Activated T-cell treated with anti-CD3 and anti-CD28 coated beads, Interleukin-2, amount 50 U/mL, for 24 hours (primary cell): ENCODE data around the gene ZNF365.
"Not testable (repeated sequence)": the region's sequence is repeated elsewhere in the genome, so short reads cannot be mapped to it uniquely, and the experiment has no call there.

Experiments
- DNase-seq: peaks from one replicate; pipeline ENCODE4 v3.0.0-alpha.2; 2020
- H3K27ac Mint-ChIP-seq: 2 replicates; pipeline ENCODE4 v1.8.0; 2020; ENCODE audit warnings: mild to moderate bottlenecking, mixed read lengths
- H3K27me3 Mint-ChIP-seq: 2 replicates; pipeline ENCODE4 v1.8.0; 2020; ENCODE audit warnings: mixed read lengths
- H3K36me3 Mint-ChIP-seq: 2 replicates; pipeline ENCODE4 v1.8.0; 2020; ENCODE audit warnings: low read depth, mixed read lengths
- H3K4me1 Mint-ChIP-seq: 2 replicates; pipeline ENCODE4 v1.8.0; 2020; ENCODE audit warnings: low read depth, mixed read lengths
- H3K4me3 Mint-ChIP-seq: 2 replicates; pipeline ENCODE4 v1.8.0; 2020; ENCODE audit warnings: mild to moderate bottlenecking, moderate library complexity, mixed read lengths
- H3K9me3 Mint-ChIP-seq: 2 replicates; pipeline ENCODE4 v1.8.0; 2020; ENCODE audit warnings: mixed read lengths

The ZNF365 gene

DNA sequence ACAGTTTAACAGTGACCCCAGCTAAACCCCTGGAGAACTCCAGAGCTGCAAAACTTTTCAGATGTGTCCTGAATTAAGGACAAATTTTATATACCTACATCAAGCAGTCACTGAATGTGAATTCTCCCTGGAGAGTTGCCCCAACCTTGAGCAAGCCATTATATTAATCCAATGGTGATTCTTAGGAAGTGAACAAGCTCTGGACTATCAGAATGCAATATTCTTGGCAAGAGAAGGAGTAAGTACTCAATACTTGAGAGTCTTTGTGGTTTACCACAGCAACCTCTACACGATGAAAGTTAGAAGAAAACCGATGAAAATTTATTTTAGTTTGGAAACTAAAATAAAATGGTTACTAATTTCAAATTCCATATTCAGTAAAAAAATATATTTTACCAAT is 19.3 kb upstream of the ZNF365 start:
- H3K27ac Mint-ChIP-seq, result no peak overlapping the region
- peaks cover 5% of the 10 kb centered on the region for H3K27me3 Mint-ChIP-seq
- no peak for DNase-seq
- H3K4me3 Mint-ChIP-seq, result no peak overlapping the region
- peaks cover 6% of the 10 kb centered on the region for H3K36me3 Mint-ChIP-seq
- H3K4me1 Mint-ChIP-seq, result peaks cover 39% of the 10 kb centered on the region
- peaks cover 45% of the 10 kb centered on the region for H3K9me3 Mint-ChIP-seq

DNA sequence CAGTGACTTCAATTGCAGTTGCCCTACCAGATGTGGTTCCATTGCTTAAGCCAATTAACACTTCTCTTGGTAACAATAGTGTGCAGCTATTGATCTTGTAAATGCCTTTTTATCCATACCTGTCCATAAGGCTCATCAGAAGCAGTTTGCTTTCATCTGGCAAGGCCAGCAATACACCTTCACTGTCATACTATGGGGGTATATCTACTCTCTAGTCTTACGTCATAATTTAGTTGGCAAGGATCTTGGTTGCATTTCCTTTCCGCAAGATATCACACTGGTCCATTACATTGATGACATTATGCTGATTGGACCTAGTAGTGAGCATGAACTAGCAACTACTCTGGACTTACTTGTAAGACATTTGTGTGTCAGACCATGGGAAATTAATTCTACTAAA is 17.7 kb upstream of the ZNF365 start:
- Mint-ChIP-seq H3K4me3 (no peak overlapping the region), H3K36me3 (peaks cover 4% of the 10 kb centered on the region), H3K27ac (no peak overlapping the region), H3K9me3 (peaks cover 33% of the 10 kb centered on the region), H3K4me1 (peaks cover 37% of the 10 kb centered on the region), H3K27me3 (no peaks in the 10 kb centered on the region)
- no peak for DNase-seq

DNA sequence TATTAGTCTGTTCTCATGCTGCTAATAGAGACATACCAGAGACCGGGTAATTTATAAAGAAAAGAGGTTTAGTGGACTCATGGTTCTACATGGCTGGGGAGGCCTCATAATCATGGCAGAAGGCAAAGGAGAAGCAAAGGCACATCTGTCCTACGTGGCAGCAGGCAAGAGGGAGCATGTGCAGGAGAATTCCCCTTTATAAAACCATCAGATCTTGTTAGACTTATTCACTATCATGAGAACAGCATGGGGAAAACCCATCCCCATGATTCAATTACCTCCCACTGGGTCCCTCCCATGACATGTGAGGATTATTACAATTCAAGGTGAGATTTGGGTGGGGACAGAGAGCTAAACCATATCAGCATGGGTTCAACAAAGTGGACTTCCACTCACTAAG is 16.0 kb upstream of the ZNF365 start:
- peaks cover 22% of the 10 kb centered on the region for H3K4me1 Mint-ChIP-seq
- not testable (repeated sequence) for H3K27me3 Mint-ChIP-seq, H3K36me3 Mint-ChIP-seq, H3K4me3 Mint-ChIP-seq, DNase-seq, H3K27ac Mint-ChIP-seq
- peaks cover 24% of the 10 kb centered on the region for H3K9me3 Mint-ChIP-seq

DNA sequence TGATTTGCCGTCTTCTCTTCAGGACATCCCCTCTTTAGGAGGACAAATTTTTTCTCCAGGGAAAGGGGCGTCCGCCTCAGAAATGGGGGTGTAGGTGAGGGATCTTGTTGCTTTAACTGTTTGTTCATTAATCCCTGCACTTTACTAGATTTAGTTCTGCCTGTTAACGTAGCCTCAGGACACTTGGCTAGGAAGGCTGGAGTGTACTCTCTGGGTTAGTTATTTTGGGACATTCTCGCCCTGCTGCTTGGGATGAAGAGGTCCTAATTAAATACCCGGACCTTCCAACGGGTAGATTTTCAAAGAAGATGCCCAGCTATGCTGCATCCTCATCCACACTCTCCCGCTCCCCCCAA is 552 bp upstream of the ZNF365 start:
- Mint-ChIP-seq H3K27me3 (peaks cover 41% of the 10 kb centered on the region), H3K4me1 (peaks cover 11% of the 10 kb centered on the region), H3K4me3 (peak overlapping the region; percentile 73), H3K9me3 (no peaks in the 10 kb centered on the region), H3K27ac (peak overlapping the region; percentile 7), H3K36me3 (no peaks in the 10 kb centered on the region)
- no peak for DNase-seq

DNA sequence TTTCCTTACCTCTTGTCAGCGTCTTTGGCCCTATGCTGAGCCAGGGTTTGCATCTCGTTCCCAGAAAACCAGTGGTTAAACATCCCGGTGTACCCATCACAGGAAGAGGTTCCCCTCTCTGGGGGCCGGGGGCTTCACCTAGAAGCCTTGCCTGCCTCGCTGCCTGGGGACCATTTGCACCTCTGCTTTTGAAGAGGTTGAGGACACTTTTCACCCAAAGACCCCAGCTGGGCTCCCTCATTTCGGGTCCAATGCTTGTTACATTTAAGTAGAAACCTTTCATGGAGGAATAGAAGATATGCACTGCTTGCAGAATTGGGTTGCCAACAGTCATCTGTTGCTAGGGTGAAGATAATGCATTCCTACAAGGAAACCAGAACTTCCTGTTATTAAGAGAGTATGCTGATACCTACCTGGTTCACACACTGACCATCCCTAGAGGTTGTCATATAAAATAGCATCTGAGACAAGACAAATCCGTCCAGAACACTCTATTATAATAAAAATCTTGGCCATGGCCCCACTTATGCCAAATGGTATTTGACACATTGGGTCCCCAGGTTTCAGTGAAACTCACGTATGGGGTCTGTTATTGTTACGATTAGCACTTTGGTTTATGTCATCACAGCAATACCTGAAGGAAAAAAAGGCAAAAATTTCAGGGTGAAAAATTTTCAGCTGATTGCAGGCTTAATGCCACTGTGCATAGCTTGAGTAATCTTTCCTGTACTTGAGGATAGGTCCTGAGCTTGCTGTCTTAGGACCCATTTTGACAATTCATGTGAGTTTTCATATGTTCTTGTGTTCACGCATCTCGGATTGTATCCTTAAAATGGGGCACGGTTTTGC is 917 bp downstream of the ZNF365 start:
- Mint-ChIP-seq H3K27me3 (peaks cover 41% of the 10 kb centered on the region), H3K4me1 (peaks cover 15% of the 10 kb centered on the region), H3K4me3 (peak overlapping the region; percentile 72), H3K36me3 (no peaks in the 10 kb centered on the region), H3K9me3 (no peaks in the 10 kb centered on the region), H3K27ac (peak overlapping the region; percentile 33)
- no peak for DNase-seq

DNA sequence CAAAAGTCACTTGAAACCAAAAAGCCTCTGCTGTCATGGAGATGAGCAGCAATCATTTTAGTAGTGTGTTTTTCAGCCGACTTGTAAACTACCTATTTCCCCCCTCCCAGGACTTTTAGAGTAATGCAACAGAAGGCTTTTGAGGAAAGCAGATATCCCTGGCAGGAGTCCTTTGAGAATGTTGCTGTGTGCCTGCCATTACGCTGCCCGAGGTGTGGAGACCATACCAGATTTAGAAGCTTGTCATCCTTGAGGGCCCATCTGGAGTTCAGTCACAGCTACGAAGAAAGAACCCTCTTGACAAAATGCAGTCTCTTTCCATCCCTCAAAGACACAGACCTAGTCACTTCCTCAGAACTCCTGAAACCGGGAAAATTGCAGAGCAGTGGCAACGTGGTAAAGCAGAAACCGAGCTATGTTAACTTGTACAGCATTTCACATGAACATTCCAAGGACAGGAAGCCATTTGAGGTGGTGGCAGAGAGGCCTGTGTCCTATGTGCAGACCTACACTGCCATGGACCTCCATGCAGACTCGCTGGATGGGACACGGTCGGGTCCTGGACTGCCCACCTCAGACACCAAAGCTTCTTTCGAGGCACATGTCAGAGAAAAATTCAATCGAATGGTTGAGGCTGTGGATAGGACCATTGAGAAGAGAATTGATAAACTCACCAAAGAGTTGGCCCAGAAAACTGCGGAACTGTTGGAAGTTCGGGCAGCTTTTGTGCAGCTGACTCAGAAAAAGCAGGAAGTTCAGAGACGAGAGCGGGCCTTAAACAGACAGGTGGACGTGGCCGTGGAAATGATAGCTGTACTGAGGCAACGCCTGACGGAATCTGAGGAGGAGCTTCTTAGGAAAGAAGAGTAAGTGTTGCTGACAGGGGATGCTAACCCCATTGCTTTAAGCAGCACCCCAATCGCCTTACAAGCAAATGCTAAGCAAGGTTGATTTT is 2.2 kb downstream of the ZNF365 start:
- Mint-ChIP-seq H3K27me3 (peaks cover 41% of the 10 kb centered on the region), H3K4me1 (peaks cover 23% of the 10 kb centered on the region), H3K36me3 (no peaks in the 10 kb centered on the region), H3K4me3 (no peak overlapping the region), H3K27ac (no peak overlapping the region), H3K9me3 (no peaks in the 10 kb centered on the region)
- DNase-seq, result no peak

DNA sequence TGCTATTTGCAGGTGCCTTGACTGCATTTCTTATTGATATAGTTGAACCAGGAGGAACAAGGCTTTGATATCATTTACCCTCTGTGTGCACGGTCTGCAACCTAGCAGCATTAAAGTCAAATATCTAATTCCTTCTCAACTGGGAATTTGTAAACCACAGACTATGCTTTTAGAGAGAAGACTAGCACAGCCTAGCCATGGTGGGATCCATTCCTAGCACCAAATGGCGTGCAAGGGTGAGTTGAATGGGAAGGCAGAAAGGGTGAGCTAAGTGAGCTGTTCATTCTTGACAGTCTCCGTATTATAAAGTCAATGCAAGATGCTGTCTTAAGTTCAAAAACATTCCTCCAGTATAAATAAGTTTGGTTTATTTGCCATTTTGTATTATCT is 2.9 kb downstream of the ZNF365 start:
- no peaks in the 10 kb centered on the region for H3K9me3 Mint-ChIP-seq
- peaks cover 23% of the 10 kb centered on the region for H3K4me1 Mint-ChIP-seq
- peaks cover 43% of the 10 kb centered on the region for H3K27me3 Mint-ChIP-seq
- no peak overlapping the region for H3K27ac Mint-ChIP-seq
- H3K4me3 Mint-ChIP-seq, result no peak overlapping the region
- DNase-seq, result no peak
- no peaks in the 10 kb centered on the region for H3K36me3 Mint-ChIP-seq

DNA sequence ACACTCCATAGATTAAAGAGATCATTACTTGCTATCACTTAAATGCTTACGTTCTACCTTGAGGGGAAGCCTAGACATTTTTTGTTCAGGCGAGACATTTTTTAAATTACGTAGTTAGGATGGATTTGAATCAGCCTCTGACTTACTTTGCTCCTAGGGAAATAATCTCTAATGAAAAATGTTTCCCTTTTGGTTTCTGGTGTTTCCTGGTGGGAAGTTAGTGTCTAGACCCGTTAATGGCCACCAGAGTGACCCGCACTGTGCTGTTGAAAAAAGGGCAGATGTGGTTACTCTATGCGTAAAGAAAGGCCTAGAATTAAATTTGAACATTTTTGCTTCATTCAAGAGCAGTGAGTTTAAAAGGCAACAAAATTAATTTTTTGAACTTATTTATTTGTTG is 3.8 kb downstream of the ZNF365 start:
- no peak for DNase-seq
- H3K36me3 Mint-ChIP-seq, result no peaks in the 10 kb centered on the region
- H3K27ac Mint-ChIP-seq, result no peak overlapping the region
- no peak overlapping the region for H3K4me3 Mint-ChIP-seq
- peaks cover 24% of the 10 kb centered on the region for H3K4me1 Mint-ChIP-seq
- H3K27me3 Mint-ChIP-seq, result peaks cover 41% of the 10 kb centered on the region
- no peaks in the 10 kb centered on the region for H3K9me3 Mint-ChIP-seq

DNA sequence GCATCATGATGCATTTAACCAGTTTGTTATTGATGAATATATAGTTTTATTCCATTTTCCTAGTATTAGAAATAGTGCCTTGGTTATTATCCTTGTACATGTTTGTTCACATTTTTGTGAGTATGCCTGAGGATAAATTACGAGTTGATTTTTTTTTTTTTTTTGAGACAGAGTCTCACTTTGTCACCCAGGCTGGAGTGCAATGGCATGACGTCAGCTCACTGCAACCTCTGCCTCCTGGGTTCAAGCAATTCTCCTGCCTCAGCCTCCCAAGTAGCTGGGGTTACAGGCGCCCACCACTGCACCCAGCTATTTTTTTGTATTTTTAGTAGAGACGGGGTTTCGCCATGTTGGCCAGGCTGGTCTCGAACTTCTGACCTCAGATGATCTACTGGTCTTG is 4.7 kb downstream of the ZNF365 start:
- H3K4me3 Mint-ChIP-seq, DNase-seq, H3K36me3 Mint-ChIP-seq, H3K9me3 Mint-ChIP-seq, H3K27ac Mint-ChIP-seq: not testable (repeated sequence)
- peaks cover 33% of the 10 kb centered on the region for H3K27me3 Mint-ChIP-seq
- peaks cover 24% of the 10 kb centered on the region for H3K4me1 Mint-ChIP-seq

DNA sequence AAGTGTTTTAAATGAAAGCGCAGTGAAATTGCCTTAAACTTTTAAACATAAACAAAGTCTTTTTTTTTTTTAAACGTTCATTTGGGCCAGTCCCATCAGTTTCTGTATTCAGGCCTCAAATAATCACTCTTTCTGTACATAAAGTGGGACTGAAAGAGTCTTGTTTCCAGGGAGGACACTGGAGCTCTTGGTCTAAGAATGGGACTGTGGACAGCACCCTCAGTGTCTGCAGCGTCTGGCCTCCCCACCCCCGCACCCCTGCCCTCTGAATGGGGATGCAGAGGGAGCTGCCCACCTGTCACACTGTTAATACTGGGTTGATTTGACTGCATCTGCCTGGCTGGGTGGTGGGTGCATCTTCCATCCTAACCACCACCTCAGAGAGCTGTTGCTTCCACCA is 5.2 kb downstream of the ZNF365 start:
- Mint-ChIP-seq H3K27ac (no peak overlapping the region), H3K4me1 (peaks cover 27% of the 10 kb centered on the region), H3K9me3 (no peaks in the 10 kb centered on the region), H3K36me3 (no peaks in the 10 kb centered on the region), H3K27me3 (peaks cover 31% of the 10 kb centered on the region), H3K4me3 (no peak overlapping the region)
- DNase-seq, result no peak

DNA sequence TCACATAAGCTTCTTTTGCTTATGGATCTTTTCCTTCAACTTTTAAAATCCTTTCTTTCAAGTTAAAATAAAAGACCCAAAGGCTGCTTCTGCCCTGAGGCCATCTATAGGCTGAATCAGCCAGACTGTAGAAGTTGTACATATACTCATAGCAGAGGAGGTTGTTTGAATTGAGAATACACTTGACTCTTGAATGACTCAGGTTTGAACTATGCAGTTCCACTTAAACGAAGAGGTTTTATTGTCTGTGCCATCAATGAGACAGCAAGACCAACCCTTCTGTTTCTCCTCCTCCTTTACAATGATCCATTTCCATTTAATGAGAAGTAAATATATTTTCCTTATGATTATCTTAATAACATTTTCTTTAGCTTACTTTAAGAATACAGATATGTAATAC is 5.8 kb downstream of the ZNF365 start:
- DNase-seq, result no peak
- Mint-ChIP-seq H3K27ac (no peak overlapping the region), H3K4me3 (no peak overlapping the region), H3K27me3 (peaks cover 27% of the 10 kb centered on the region), H3K36me3 (no peaks in the 10 kb centered on the region), H3K9me3 (no peaks in the 10 kb centered on the region), H3K4me1 (peaks cover 29% of the 10 kb centered on the region)

DNA sequence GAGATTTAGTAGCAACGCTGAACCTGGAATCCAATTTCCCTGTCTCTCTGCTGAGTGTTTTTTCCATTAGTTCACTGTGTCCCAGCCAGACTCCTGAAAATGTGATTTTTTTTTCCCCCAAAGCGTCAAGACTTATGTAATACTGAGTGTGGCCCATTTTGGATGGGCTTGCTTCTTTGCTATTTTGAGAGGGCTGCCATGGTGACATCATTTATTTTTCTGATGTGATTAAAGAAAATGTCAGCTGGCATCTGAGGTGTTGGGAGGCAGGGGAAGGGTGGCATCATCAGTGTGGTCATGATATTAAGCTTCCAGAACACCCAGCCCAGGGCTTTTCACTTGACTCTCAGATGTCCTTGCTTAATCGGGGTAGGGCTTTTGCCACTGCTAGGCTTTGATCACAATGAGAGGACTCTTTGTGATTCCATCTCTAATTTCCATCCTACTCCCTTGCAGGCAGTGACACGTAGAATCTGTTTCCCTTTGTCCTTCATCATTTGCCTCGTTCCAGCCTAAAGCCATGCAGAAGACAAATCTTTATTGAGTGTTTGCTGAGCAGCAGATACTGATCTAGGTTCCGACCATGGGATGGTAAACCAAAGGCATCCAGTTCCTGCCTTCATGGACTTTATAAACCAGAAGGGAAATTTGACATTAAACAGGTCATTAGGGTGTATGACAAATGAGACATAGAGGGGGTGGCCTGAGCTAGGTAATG is 7.4 kb downstream of the ZNF365 start:
- H3K9me3 Mint-ChIP-seq, result no peaks in the 10 kb centered on the region
- H3K27ac Mint-ChIP-seq, result no peak overlapping the region
- H3K36me3 Mint-ChIP-seq, result no peaks in the 10 kb centered on the region
- H3K4me3 Mint-ChIP-seq, result no peak overlapping the region
- peaks cover 39% of the 10 kb centered on the region for H3K4me1 Mint-ChIP-seq
- peaks cover 11% of the 10 kb centered on the region for H3K27me3 Mint-ChIP-seq
- no peak for DNase-seq

DNA sequence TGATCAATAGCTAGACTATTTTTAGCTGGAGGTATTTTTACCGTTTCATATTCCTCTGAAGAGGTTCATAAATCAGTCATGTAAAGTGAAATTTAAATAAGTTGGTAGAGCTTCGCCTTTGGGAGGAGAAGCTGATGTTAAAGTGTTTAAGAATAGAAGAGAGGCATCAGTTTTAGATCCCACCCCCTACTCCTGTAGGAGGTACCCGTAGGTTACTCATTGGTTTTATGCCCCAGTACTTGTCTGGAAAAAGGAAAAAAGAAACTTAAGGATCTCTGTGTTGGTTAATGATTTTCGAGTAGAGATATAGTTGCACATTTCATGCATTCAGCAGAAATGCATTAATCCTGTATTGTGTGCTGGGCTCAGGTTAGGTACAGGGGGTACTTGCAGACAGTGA is 8.7 kb downstream of the ZNF365 start:
- no peak overlapping the region for H3K27ac Mint-ChIP-seq
- peaks cover 9% of the 10 kb centered on the region for H3K27me3 Mint-ChIP-seq
- no peak for DNase-seq
- H3K4me3 Mint-ChIP-seq, result no peak overlapping the region
- H3K9me3 Mint-ChIP-seq, result no peaks in the 10 kb centered on the region
- no peaks in the 10 kb centered on the region for H3K36me3 Mint-ChIP-seq
- peaks cover 41% of the 10 kb centered on the region for H3K4me1 Mint-ChIP-seq

DNA sequence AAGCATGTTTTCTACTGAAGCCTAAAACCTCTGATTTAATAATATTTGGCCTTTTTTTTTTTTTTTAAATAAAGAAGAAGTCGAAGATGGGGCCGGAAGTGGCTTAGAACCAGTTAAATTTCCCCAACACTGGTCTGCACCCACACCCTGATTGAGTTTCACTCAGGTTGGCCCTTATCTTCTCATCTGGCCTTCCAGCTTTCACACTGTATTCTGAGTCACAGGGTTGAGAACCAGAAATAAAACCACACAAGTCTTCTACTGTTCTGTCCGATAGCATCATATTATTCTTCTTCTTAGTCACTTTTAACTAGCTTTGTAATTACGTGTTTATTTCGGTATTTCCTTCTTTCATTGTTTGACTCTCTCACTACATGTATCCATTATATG is 9.9 kb downstream of the ZNF365 start:
- Mint-ChIP-seq H3K27me3 (peaks cover 9% of the 10 kb centered on the region), H3K4me3 (peak overlapping the region; percentile 9), H3K9me3 (no peaks in the 10 kb centered on the region), H3K4me1 (peaks cover 41% of the 10 kb centered on the region), H3K27ac (peak overlapping the region; percentile 86), H3K36me3 (no peaks in the 10 kb centered on the region)
- no peak for DNase-seq
